GM12878 (cell line): ENCODE measurements around the gene RNPEP. TPM values are rescaled to one million over a fixed set of nuclear protein-coding genes. Genes with fewer than 3 reads are reported as not detected.

Experiments
- ATAC-seq: fragments of 200-7000 bp; cut with Tn5 transposase; 3 replicates; pipeline ENCODE4 v1.9.1; 2020; ENCODE audit warnings: mild to moderate bottlenecking, moderate library complexity
- BruUV-seq: library from RNA; stranded (reverse); fragments of 400-500 nt; replicated peaks from 2 replicates; lab custom pipeline; 2021; lab: Mats Ljungman, UMichigan
- CTCF ChIA-PET: fragments of 300-600 bp; sonication (Branson Sonifier 250); formaldehyde crosslinking; extraction: SDS; loops from one replicate; lab custom pipeline; 2021; ENCODE audit warnings: inconsistent platforms; lab: Yijun Ruan, JAX
- POLR2A ChIA-PET: fragments of 350-600 bp; formaldehyde crosslinking; extraction: SDS; loops from one replicate; lab custom pipeline; 2021; ENCODE audit warnings: inconsistent platforms; lab: Charles Lee
- RAD21 ChIA-PET: fragments of 300-600 bp; sonication (Branson Sonifier 250); formaldehyde crosslinking; loops from one replicate; lab custom pipeline; 2023; ENCODE audit warnings: antibody characterized with exemption; ENCODE audit not compliant: unreplicated experiment; lab: Charles Lee
- SMC1A ChIA-PET: fragments of 300-600 bp; sonication (Branson Sonifier 250); formaldehyde crosslinking; loops from one replicate; lab custom pipeline; 2023; ENCODE audit not compliant: unreplicated experiment, uncharacterized antibody; lab: Charles Lee
- DNase-seq: peaks from one replicate; pipeline ENCODE4 v3.0.0-alpha.2; 2011; ENCODE audit warnings: low read depth, low spot score
- FAIRE-seq: peaks from 3 replicates; lab custom pipeline; 2011; peaks lifted over from hg19 to GRCh38; lab: Jason Lieb, UNC
- H2AFZ ChIP-seq: 2 replicates; pipeline ENCODE4 v1.6.0; 2011; ENCODE audit warnings: low read depth, low read length, control low read depth; ENCODE audit not compliant: control insufficient read depth
- H3K27ac ChIP-seq: 2 replicates; pipeline ENCODE4 v1.5.1; 2011; ENCODE audit warnings: control low read depth; ENCODE audit not compliant: control insufficient read depth, insufficient read depth
- H3K27me3 ChIP-seq, 2 experiments: replicated peaks in 1 of 2; 2 replicates each; pipeline versions ENCODE4 v1.6.0 to v1.6.1; 2011; ENCODE audit warnings: low read length in 1 of 2; ENCODE audit not compliant: control insufficient read depth in 2 of 2, insufficient read depth in 2 of 2
- H3K36me3 ChIP-seq, 2 experiments: 2 replicates each; pipeline ENCODE4 v1.5.1; 2011; ENCODE audit warnings: low read length in 1 of 2; ENCODE audit not compliant: control insufficient read depth in 2 of 2, insufficient read depth in 2 of 2
- H3K4me1 ChIP-seq: 2 replicates; pipeline ENCODE4 v1.6.1; 2011; ENCODE audit warnings: mild to moderate bottlenecking, low read length, moderate library complexity, mixed read lengths; ENCODE audit not compliant: control insufficient read depth, insufficient read depth
- H3K4me2 ChIP-seq: 2 replicates; pipeline ENCODE4 v1.6.0; 2011; ENCODE audit warnings: control low read depth; ENCODE audit not compliant: control insufficient read depth, insufficient read depth
- H3K4me3 ChIP-seq: fragments of 200-600 bp; sonication (generic); 2 replicates; pipeline ENCODE4 v1.5.1; 2016
- H3K79me2 ChIP-seq: 2 replicates; pipeline ENCODE4 v1.6.0; 2011; ENCODE audit warnings: low read length; ENCODE audit not compliant: control insufficient read depth, insufficient read depth
- H3K9ac ChIP-seq: 2 replicates; pipeline ENCODE4 v1.8.0; 2011; ENCODE audit warnings: low read length, control low read depth, mixed read lengths; ENCODE audit not compliant: control insufficient read depth, insufficient read depth
- H3K9me3 ChIP-seq: replicated peaks from 3 replicates; pipeline ENCODE4 v1.5.1; 2011; ENCODE audit warnings: mild to moderate bottlenecking, low read length; ENCODE audit not compliant: control insufficient read depth, insufficient read depth
- H4K20me1 ChIP-seq: 2 replicates; pipeline ENCODE4 v1.6.0; 2011; ENCODE audit not compliant: control insufficient read depth, insufficient read depth
- BACH1 ChIP-seq: fragments of 450-650 bp; IDR thresholded peaks from 2 replicates; pipeline ENCODE4 v1.6.1; 2017; ENCODE audit warnings: mild to moderate bottlenecking, borderline replicate concordance
- MEF2B ChIP-seq: fragments of 450-650 bp; IDR thresholded peaks from 2 replicates; pipeline ENCODE4 v1.6.1; 2018; ENCODE audit warnings: mild to moderate bottlenecking, moderate library complexity; ENCODE audit not compliant: partially characterized antibody, poor library complexity, severe bottlenecking
- SMAD1 ChIP-seq: fragments of 450-650 bp; IDR thresholded peaks from 2 replicates; pipeline ENCODE4 v1.6.1; 2018; ENCODE audit warnings: mild to moderate bottlenecking, low read depth; ENCODE audit not compliant: partially characterized antibody
- ZNF274 ChIP-seq: IDR thresholded peaks from one replicate; pipeline ENCODE4 v1.8.0; 2011; ENCODE audit not compliant: insufficient read length, insufficient read depth
- WGBS: methylation state at CpG from one replicate; pipeline ENCODE4 v1.1.6; 2016; ENCODE audit warnings: low lambda C conversion rate; ENCODE audit not compliant: insufficient replicate concordance, insufficient coverage; ENCODE audit errors: missing lambda C conversion rate; 5-methylcytosine and 5-hydroxymethylcytosine counted together
- in situ Hi-C: fragments of 300-500 bp; cut with MboI; formaldehyde crosslinking; loops from 9 replicates; pipeline ENCODE4 v1.14.3; 2018; ENCODE audit warnings: mixed read lengths
- intact Hi-C: fragments of 100-400 bp; cut with micrococcal nuclease; formaldehyde crosslinking; loops from one replicate; pipeline ENCODE4 v1.14.2; 2022; ENCODE audit not compliant: unreplicated experiment
- polyA plus RNA-seq, 11 experiments: library from polyadenylated mRNA; depleted of rRNA in 4 of 11; unstranded in 6 of 11; stranded (reverse) in 5 of 11; fragments of >200 nt; fragmentation: Nextera tagmentation in 4 of 11; fragmentation: Illumina TruSeq in 1 of 11; extraction: Ambion mirVana in 4 of 11; extraction: Trizol in 1 of 11; gene quantifications; 1 replicate in 1 of 11; 2 replicates in 10 of 11; pipeline versions ENCODE4 v1.2.1 to v1.2.3, GENCODE V29; 2011 to 2016; ENCODE audit warnings: inconsistent platforms in 2 of 11, missing spikeins in 2 of 11, low read depth in 1 of 11
- total RNA-seq, 4 experiments: library from RNA; depleted of rRNA in 3 of 4; stranded (reverse); fragments of >200 nt in 3 of 4; fragmentation: Illumina TruSeq in 1 of 4; extraction: Trizol in 1 of 4; gene quantifications; 2 replicates each; pipeline versions ENCODE4 v1.2.1 to v1.2.3, GENCODE V29; 2013 to 2021

Gene RNPEP
- total and polyA plus RNA-seq, 10 of the 15 experiments (the other 5 are each of a cell fraction or from before 2014, with no cell fraction given), result 18.3 to 68.2 (median 44.6) TPM

GRCh38 chr1:202002507-202002906 lies 20.1 kb downstream of the RNPEP start:
- ChIA-PET POLR2A (interaction anchor here (1.5 kb wide), 1 partner anchor 32 kb away, joined by 3 read pairs; no protein-coding TSS in a partner anchor), CTCF (interaction anchor here (0.8 to 2.3 kb wide), 4 partner anchors 104 to 133 kb away, joined by 3 to 8 read pairs (median 5); no protein-coding TSS in a partner anchor), SMC1A (no interaction called here), RAD21 (interaction anchor here (1.2 kb wide), 1 partner anchor 133 kb away, joined by 4 read pairs; no protein-coding TSS in a partner anchor)
- no peaks in the 10 kb centered on the region for H3K9me3 ChIP-seq
- DNase-seq (no peak), FAIRE-seq (no peak), ATAC-seq (no peak)
- H3K36me3 ChIP-seq, result peaks cover 11 to 12% of the 10 kb centered on the region in 2 experiments; a peak in 3 of 4 replicates
- TF ChIP-seq MEF2B, result no peak
- no peak overlapping the region for H2AFZ ChIP-seq
- no peak overlapping the region for H3K27ac ChIP-seq
- no peak overlapping the region for H3K4me3 ChIP-seq
- intact Hi-C loops, result no loop called here
- no peak overlapping the region for H3K9ac ChIP-seq
- no peaks in the 10 kb centered on the region for H3K4me1 ChIP-seq
- no TSS peak for BruUV-seq
- in situ Hi-C loops, result no loop called here
- 86% methylated on average over 9 of the region's 9 CpGs for WGBS
- H3K79me2 ChIP-seq, result no peaks in the 10 kb centered on the region
- H3K4me2 ChIP-seq, result no peak overlapping the region
- H3K27me3 ChIP-seq, result no peaks in the 10 kb centered on the region
- H4K20me1 ChIP-seq, result no peaks in the 10 kb centered on the region

GRCh38 chr1:202004711-202005110 lies 22.3 kb downstream of the RNPEP start:
- 95% methylated on average over 9 of the region's 9 CpGs for WGBS
- no peak overlapping the region for H3K4me2 ChIP-seq
- H3K4me3 ChIP-seq, result no peak overlapping the region
- BruUV-seq, result no TSS peak
- ATAC-seq, result no peak
- intact Hi-C loops (no loop called here), in situ Hi-C loops (no loop called here)
- no peak overlapping the region for H3K9ac ChIP-seq
- no peaks in the 10 kb centered on the region for H4K20me1 ChIP-seq
- H3K79me2 ChIP-seq, result no peaks in the 10 kb centered on the region
- H3K27me3 ChIP-seq, result no peaks in the 10 kb centered on the region
- peaks cover 2% of the 10 kb centered on the region for H3K4me1 ChIP-seq
- POLR2A ChIA-PET, result no interaction called here
- no peak for FAIRE-seq
- SMC1A ChIA-PET, result no interaction called here
- RAD21 ChIA-PET, result no interaction called here
- CTCF ChIA-PET, result interaction anchor here (1.0 to 2.8 kb wide), 3 partner anchors 109 to 131 kb away, joined by 4 to 19 read pairs (median 5); no protein-coding TSS in a partner anchor
- H3K27ac ChIP-seq, result no peak overlapping the region
- H3K9me3 ChIP-seq, result no peaks in the 10 kb centered on the region
- TF ChIP-seq ZNF274, result no peak
- TF ChIP-seq SMAD1, result no peak
- TF ChIP-seq BACH1, result no peak
- DNase-seq, result no peak
- no peak overlapping the region for H2AFZ ChIP-seq
- peaks cover 11% of the 10 kb centered on the region in 2 experiments; a peak in 3 of 4 replicates for H3K36me3 ChIP-seq
